ENCODE data around the gene MFNG. TPM values are rescaled to one million over a fixed set of nuclear protein-coding genes. Genes with fewer than 3 reads are reported as not detected.

The MFNG gene
- total and polyA plus RNA-seq, 2 donors (not counting 1 experiment from before 2014, with no cell fraction given) = 95.9 to 125 TPM

DNA sequence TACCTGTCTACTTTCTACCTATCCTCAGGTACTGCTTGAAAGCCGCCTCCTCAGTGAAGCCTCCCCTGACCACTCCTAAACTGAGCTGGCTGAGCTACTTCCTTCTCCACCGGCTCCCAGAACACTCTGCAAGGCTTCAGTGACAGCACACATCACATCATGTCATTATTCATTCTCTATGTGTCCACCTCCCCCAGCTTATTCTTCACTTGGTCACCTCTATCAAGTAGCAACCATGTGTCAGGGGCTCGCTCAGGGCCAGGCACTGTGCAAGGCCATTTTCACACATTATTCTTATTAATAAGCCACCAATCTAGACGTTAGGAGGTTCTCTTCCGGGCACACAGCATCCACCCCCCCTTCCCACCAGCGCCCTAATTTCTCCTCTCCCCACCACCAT is 55.2 kb downstream of the MFNG start:
- POLR2A ChIA-PET = interaction anchor here (0.7 kb wide), 1 partner anchor 30 kb away, joined by 3 read pairs; no protein-coding TSS in a partner anchor
- DNase-seq (no peak), ATAC-seq (ENCODE audit: low read depth) (no peak)
- 81% methylated on average over 6 of the region's 6 CpGs for WGBS (ENCODE audit: insufficient coverage)
- H3K9me3 Mint-ChIP-seq (ENCODE audit: insufficient read depth) = no peaks in the 10 kb centered on the region
- Histone ChIP-seq H3K27ac (ENCODE audit: low read length in 2 of 2) (no peak overlapping the region), H3K9me3 (ENCODE audit: control extremely low read depth in 1 of 3, control insufficient read depth in 2 of 3, insufficient read depth in 1 of 3, low read length in 2 of 3) (peaks cover 0 to 26% (median 0%) of the 10 kb centered on the region in 3 donors), H3K36me3 (replicated peaks in 1 of 2; ENCODE audit: control extremely low read depth in 1 of 2, control insufficient read depth in 1 of 2, extremely low read depth in 1 of 2, insufficient read depth in 2 of 2, low read length in 1 of 2) (no peaks in the 10 kb centered on the region), H4K20me1 (ENCODE audit: control insufficient read depth, insufficient read depth, low read length, poor library complexity, severe bottlenecking) (no peaks in the 10 kb centered on the region), H3K4me2 (replicated peaks; ENCODE audit: low read depth, low read length, poor library complexity, severe bottlenecking) (no peak overlapping the region), H3K4me3 (ENCODE audit: control extremely low read depth in 1 of 5, extremely low read depth in 1 of 5, insufficient read depth in 1 of 5, low read depth in 2 of 5, low read length in 4 of 5) (no peak overlapping the region), H3K9ac (ENCODE audit: low read length) (no peak overlapping the region), H3K79me2 (ENCODE audit: control insufficient read depth, insufficient read depth, low read length) (no peaks in the 10 kb centered on the region), H2AFZ (ENCODE audit: insufficient read depth, low read depth, low read length, poor library complexity, severe bottlenecking) (no peak overlapping the region), H3K27me3 (replicated peaks in 1 of 4; ENCODE audit: control extremely low read depth in 1 of 4, control insufficient read depth in 3 of 4, insufficient read depth in 4 of 4, low read length in 3 of 4) (peaks cover 0 to 70% (median 27%) of the 10 kb centered on the region in 4 experiments), H3K4me1 (ENCODE audit: control insufficient read depth in 2 of 2, insufficient read depth in 2 of 2, low read length in 2 of 2) (peaks cover 24 to 27% of the 10 kb centered on the region in 2 donors)
- intact Hi-C loops (cut with micrococcal nuclease) = no loop called here
- CTCF ChIA-PET = interaction anchor here (1.0 to 5.2 kb wide), 5 partner anchors 10 to 170 kb away, joined by 3 to 76 read pairs (median 4); no protein-coding TSS in a partner anchor
- H3K27me3 Mint-ChIP-seq = peaks cover 62% of the 10 kb centered on the region
- peaks cover 17% of the 10 kb centered on the region for H3K4me1 Mint-ChIP-seq
- H3K27ac Mint-ChIP-seq = no peak overlapping the region
- TF ChIP-seq, protein P1, sequence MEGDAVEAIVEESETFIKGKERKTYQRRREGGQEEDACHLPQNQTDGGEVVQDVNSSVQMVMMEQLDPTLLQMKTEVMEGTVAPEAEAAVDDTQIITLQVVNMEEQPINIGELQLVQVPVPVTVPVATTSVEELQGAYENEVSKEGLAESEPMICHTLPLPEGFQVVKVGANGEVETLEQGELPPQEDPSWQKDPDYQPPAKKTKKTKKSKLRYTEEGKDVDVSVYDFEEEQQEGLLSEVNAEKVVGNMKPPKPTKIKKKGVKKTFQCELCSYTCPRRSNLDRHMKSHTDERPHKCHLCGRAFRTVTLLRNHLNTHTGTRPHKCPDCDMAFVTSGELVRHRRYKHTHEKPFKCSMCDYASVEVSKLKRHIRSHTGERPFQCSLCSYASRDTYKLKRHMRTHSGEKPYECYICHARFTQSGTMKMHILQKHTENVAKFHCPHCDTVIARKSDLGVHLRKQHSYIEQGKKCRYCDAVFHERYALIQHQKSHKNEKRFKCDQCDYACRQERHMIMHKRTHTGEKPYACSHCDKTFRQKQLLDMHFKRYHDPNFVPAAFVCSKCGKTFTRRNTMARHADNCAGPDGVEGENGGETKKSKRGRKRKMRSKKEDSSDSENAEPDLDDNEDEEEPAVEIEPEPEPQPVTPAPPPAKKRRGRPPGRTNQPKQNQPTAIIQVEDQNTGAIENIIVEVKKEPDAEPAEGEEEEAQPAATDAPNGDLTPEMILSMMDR (IDR thresholded peaks at IDR 0.05) = no peak
- no peak for TF ChIP-seq EZH2 (IDR thresholded peaks at IDR 0.05; ENCODE audit: borderline replicate concordance, insufficient read depth, low read depth, low read length, poor library complexity, severe bottlenecking)
- H3K4me3 Mint-ChIP-seq = no peak overlapping the region

All from B cell (primary cell).